ENCODE measurements around the gene MED27.

The MED27 gene

DNA sequence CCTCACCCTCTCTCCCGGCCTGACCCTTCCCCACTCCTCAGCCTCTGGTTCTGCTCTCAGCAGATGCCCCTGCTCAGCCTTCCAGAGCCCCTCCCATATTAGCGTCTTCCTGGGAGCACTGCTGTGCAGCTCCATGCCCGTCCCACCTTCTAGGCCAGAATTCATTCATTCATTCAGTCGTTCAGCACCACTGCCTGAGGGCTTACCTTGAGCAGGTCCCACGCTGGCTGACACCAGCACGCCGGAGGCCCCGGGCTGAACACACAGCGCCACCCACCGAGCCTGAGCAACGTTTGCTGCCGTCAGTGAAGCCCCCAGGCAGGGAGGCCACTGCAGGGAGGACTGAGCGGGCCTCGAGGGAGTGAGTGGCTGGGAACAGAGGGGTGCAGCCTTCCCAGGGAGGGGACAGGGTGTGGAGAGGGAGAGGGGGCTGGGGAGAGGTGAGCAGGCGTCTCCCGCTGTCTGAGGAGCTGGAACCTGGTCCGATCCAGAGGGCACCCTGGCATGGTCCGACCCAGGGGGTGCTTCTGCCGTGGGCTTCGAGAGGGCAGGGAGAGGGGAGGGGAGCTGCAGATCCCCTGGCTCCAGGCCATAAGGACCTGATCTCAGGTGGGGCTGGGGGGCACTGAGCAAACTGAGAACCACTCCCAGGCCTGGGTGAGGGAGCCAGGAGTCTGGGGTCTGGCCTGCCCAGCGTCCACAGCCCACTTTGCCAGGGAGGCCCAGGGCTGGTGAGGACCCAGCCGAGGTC is 241.0 kb downstream of the MED27 start:
- no peak overlapping the region for H3K4me3 ChIP-seq (ENCODE audit: low read depth, low read length)
- no peak for DNase-seq (ENCODE audit: low read depth)
- TF ChIP-seq CTCF (IDR thresholded peaks at IDR 0.05; ENCODE audit: low read depth, low read length) = no peak
- no peak for TF ChIP-seq POLR2A (IDR thresholded peaks at IDR 0.05; ENCODE audit: extremely low read depth, insufficient read length)
- no peak for TF ChIP-seq MYC (IDR thresholded peaks at IDR 0.05; ENCODE audit: low read depth, low read length)
- TF ChIP-seq, protein P1, sequence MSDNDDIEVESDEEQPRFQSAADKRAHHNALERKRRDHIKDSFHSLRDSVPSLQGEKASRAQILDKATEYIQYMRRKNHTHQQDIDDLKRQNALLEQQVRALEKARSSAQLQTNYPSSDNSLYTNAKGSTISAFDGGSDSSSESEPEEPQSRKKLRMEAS (IDR thresholded peaks at IDR 0.05; ENCODE audit: low read depth, low read length) = no peak

DNA sequence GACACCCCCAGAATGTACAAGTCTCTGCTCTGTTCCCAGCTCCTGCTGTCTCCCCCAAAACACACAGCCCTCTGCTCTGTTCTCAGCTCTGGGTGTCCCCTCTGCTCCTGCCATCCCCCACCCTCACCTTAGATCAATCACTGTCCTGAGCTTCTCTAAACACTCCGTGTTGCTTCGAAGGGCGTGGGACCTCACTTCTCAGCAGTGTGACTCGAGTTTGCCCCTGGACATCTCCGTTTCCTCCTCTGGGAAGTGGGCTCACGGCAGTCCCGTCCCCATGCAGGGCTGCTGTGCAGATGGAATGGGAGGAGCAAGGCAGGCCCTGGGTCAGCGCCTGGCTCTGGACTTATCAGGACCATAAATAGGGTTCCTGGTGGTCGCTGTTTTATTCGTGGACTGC is 241.8 kb downstream of the MED27 start:
- DNase-seq (ENCODE audit: low read depth) = no peak
- TF ChIP-seq MYC (IDR thresholded peaks at IDR 0.05; ENCODE audit: low read depth, low read length) = no peak
- TF ChIP-seq POLR2A (IDR thresholded peaks at IDR 0.05; ENCODE audit: extremely low read depth, insufficient read length) = no peak
- TF ChIP-seq, protein P1 (IDR thresholded peaks at IDR 0.05; ENCODE audit: low read depth, low read length) = no peak
- TF ChIP-seq CTCF (IDR thresholded peaks at IDR 0.05; ENCODE audit: low read depth, low read length) = no peak

GRCh38 chr9:131837316-131837715 is 242.4 kb downstream of the MED27 start:
- DNase-seq (ENCODE audit: low read depth) = no peak
- no peak overlapping the region for H3K4me3 ChIP-seq (ENCODE audit: low read depth, low read length)
- no peak for TF ChIP-seq POLR2A (IDR thresholded peaks at IDR 0.05; ENCODE audit: extremely low read depth, insufficient read length)
- TF ChIP-seq, protein P1 (IDR thresholded peaks at IDR 0.05; ENCODE audit: low read depth, low read length) = no peak
- TF ChIP-seq CTCF (IDR thresholded peaks at IDR 0.05; ENCODE audit: low read depth, low read length) = peak; percentile 1
- no peak for TF ChIP-seq MYC (IDR thresholded peaks at IDR 0.05; ENCODE audit: low read depth, low read length)

More for the DNA sequence above, 241.8 kb downstream of the MED27 start:
- H3K4me3 ChIP-seq (ENCODE audit: low read depth, low read length) = no peak overlapping the region

DNA sequence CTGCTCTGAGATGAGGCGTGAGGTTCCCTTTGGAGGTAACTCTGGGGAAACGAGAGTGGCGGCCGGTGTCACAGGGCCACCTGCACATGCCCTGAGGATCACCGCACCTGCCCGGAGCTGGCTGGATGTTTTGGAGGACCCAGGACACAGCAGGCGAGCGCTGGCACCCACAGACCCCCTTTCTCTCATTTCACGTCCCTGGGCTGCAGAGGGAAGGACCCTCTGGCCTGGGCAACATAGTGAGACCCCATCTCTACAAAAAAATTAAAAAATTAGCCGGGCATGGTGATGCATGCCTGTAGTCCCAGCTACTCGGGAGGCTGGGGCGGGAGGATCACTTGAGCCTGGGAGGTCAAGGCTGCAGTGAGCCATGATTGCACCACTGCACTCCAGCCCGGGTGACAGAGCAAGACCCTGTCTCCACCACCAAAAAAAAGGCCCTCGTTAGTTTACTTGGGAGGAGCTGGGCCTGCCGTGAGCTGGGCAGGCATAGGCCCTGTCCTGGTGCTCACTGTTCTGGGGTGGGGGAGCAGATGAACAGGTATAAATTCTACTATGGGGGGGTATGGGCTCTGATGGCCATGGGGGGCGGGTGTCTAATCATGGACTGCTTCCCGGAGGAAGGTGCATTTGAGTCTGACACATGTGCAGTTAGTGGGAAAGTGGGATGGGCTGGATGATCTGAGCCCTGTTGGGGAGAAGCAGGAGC is 242.9 kb downstream of the MED27 start:
- TF ChIP-seq, protein P1 (IDR thresholded peaks at IDR 0.05; ENCODE audit: low read depth, low read length) = no peak
- TF ChIP-seq POLR2A (IDR thresholded peaks at IDR 0.05; ENCODE audit: extremely low read depth, insufficient read length) = no peak
- no peak for TF ChIP-seq CTCF (IDR thresholded peaks at IDR 0.05; ENCODE audit: low read depth, low read length)
- TF ChIP-seq MYC (IDR thresholded peaks at IDR 0.05; ENCODE audit: low read depth, low read length) = no peak
- no peak overlapping the region for H3K4me3 ChIP-seq (ENCODE audit: low read depth, low read length)
- no peak for DNase-seq (ENCODE audit: low read depth)

DNA sequence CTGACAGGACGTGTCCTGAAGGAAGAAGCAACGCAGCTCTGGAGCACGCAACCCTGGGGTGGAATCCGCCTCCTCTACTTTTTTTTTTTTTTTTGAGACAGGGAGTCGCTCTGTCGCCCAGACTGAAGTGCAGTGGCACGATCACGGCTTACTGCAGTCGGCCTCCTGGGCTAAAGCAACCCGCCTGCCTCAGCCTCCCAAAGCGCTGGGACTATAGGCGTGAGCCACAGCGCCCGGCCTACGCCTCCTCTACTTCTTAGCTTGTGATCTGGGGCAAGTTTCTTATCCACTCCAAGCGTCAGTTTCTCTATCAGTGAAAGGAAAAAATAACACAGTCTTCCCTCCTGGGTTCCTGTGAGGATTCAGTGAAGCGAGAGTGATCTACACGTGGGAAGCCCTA is 243.6 kb downstream of the MED27 start:
- DNase-seq (ENCODE audit: low read depth) = no peak
- no peak overlapping the region for H3K4me3 ChIP-seq (ENCODE audit: low read depth, low read length)
- no peak for TF ChIP-seq CTCF (IDR thresholded peaks at IDR 0.05; ENCODE audit: low read depth, low read length)
- TF ChIP-seq, protein P1 (IDR thresholded peaks at IDR 0.05; ENCODE audit: low read depth, low read length) = no peak
- TF ChIP-seq POLR2A (IDR thresholded peaks at IDR 0.05; ENCODE audit: extremely low read depth, insufficient read length) = no peak
- no peak for TF ChIP-seq MYC (IDR thresholded peaks at IDR 0.05; ENCODE audit: low read depth, low read length)
